HG02763 (cell line): ENCODE data around the gene CCSER1.
"Not testable (repeated sequence)": the region's sequence is repeated elsewhere in the genome, so short reads cannot be mapped to it uniquely, and the experiment has no call there.

Experiments
- ATAC-seq: cut with Tn5 transposase; IDR thresholded peaks from one replicate; pipeline ENCODE4 v1.9.1; 2021; ENCODE audit warnings: mild to moderate bottlenecking, moderate library complexity; ENCODE audit not compliant: unreplicated experiment

CCSER1 gene

GRCh38 chr4:90641861-90642599, 514.8 kb downstream of the CCSER1 start:
- no peak for ATAC-seq

- no peak for ATAC-seq
Measured at GRCh38 chr4:90643156-90643555, 516.0 kb downstream of the CCSER1 start.

GRCh38 chr4:90648311-90648710, 521.1 kb downstream of the CCSER1 start:
- no peak for ATAC-seq

GRCh38 chr4:90648791-90649190, 521.6 kb downstream of the CCSER1 start:
- no peak for ATAC-seq

- ATAC-seq, result no peak
Measured at GRCh38 chr4:90660672-90661071, 533.5 kb downstream of the CCSER1 start.

GRCh38 chr4:90670183-90670582, 543.0 kb downstream of the CCSER1 start:
- ATAC-seq, result no peak

GRCh38 chr4:90689739-90690138, 562.5 kb downstream of the CCSER1 start:
- no peak for ATAC-seq

- no peak for ATAC-seq
Measured at GRCh38 chr4:90695411-90695810, 568.2 kb downstream of the CCSER1 start.

GRCh38 chr4:90705501-90705900, 578.3 kb downstream of the CCSER1 start:
- not testable (repeated sequence) for ATAC-seq

GRCh38 chr4:90715242-90715641, 588.0 kb downstream of the CCSER1 start:
- no peak for ATAC-seq

GRCh38 chr4:90718931-90719330, 591.7 kb downstream of the CCSER1 start:
- ATAC-seq, result no peak

GRCh38 chr4:90727938-90728337, 600.7 kb downstream of the CCSER1 start:
- ATAC-seq, result no peak

GRCh38 chr4:90730752-90731151, 603.6 kb downstream of the CCSER1 start:
- no peak for ATAC-seq

- ATAC-seq, result no peak
Measured at GRCh38 chr4:90733211-90733610, 606.0 kb downstream of the CCSER1 start.

GRCh38 chr4:90745176-90745575, 618.0 kb downstream of the CCSER1 start:
- no peak for ATAC-seq

- ATAC-seq, result no peak
Measured at GRCh38 chr4:90753068-90753467, 625.9 kb downstream of the CCSER1 start.

GRCh38 chr4:90757534-90758060, 630.4 kb downstream of the CCSER1 start:
- no peak for ATAC-seq

GRCh38 chr4:90760059-90760458, 632.9 kb downstream of the CCSER1 start:
- no peak for ATAC-seq

- ATAC-seq, result no peak
Measured at GRCh38 chr4:90766837-90767236, 639.6 kb downstream of the CCSER1 start.

- ATAC-seq, result no peak
Measured at GRCh38 chr4:90769251-90769650, 642.1 kb downstream of the CCSER1 start.

GRCh38 chr4:90780193-90780592, 653.0 kb downstream of the CCSER1 start:
- no peak for ATAC-seq

- ATAC-seq, result no peak
Measured at GRCh38 chr4:90786602-90787001, 659.4 kb downstream of the CCSER1 start.

GRCh38 chr4:90792696-90793095, 665.5 kb downstream of the CCSER1 start:
- no peak for ATAC-seq
